Adrenal gland (tissue), 5 donors: ENCODE data around the gene RNF20.

Source experiments
- CTCF ChIP-seq, 6 experiments: fragments of 450-650 bp in 4 of 6; fragments of 200-600 bp in 2 of 6; sonication (generic) in 1 of 6; IDR thresholded peaks; 1 replicate in 5 of 6; 2 replicates in 1 of 6; pipeline versions ENCODE4 v1.5.1 to v1.8.0; 2016 to 2021; ENCODE audit warnings: antibody characterized with exemption in 6 of 6, mild to moderate bottlenecking in 2 of 6, moderate library complexity in 1 of 6
- POLR2A ChIP-seq, 2 donors: fragments of 450-650 bp; IDR thresholded peaks; one replicate each; pipeline ENCODE4 v1.6.1; 2017; ENCODE audit warnings: antibody characterized with exemption in 2 of 2, mild to moderate bottlenecking in 2 of 2, moderate library complexity in 1 of 2
- donor health status: DM: no; HTN: no; CAD: no.

DNA sequence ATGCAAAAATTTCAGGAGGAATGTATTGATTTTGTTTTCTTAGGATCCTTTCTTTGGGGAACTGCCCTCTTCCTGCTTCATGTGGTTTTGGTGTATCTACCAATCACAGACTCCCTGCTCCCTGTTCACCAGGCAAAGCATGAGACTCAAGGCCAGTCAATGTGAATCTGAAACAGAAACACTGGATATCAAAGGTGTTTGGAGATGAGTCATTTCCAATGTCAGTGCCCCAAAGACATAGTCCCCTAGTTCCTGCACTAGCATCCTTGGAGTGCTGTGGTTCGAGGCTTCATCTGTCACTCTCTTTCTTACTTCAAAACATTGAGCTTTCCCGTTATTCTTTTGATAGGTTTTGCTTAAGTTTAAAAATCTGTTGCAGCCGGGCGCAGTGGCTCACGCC lies 53.0 kb downstream of the RNF20 start:
- TF ChIP-seq CTCF (IDR thresholded peaks at IDR 0.05) = no peak
- no peak for TF ChIP-seq POLR2A (IDR thresholded peaks at IDR 0.05)
